Fibroblast of lung (primary cell): ENCODE results near the gene ESRRB.

Experiments used
- CTCF ChIP-seq, 2 donors: IDR thresholded peaks in 1 of 2; conservative IDR thresholded peaks in 1 of 2; 1 replicate in 1 of 2; 2 replicates in 1 of 2; pipeline ENCODE4 v1.5.1; 2011 to 2012; ENCODE audit warnings: low read length in 2 of 2, control low read depth in 1 of 2, inconsistent platforms in 1 of 2, low read depth in 1 of 2, mild to moderate bottlenecking in 1 of 2
- EZH2 ChIP-seq: IDR thresholded peaks from 2 replicates; pipeline ENCODE4 v1.5.1; 2012; ENCODE audit warnings: low read length, control low read depth, mild to moderate bottlenecking; ENCODE audit errors: missing control alignments

- TF ChIP-seq CTCF (conservative IDR thresholded peaks at IDR 0.05 in 1 of 2, IDR thresholded peaks at IDR 0.05 in 1 of 2; ENCODE audit: low read depth in 1 of 2, low read length in 2 of 2) (no peak), EZH2 (no peak)
Measured at GRCh38 chr14:76510181-76510580, 134.2 kb downstream of the ESRRB start.
